SU-DHL-6 (cell line): ENCODE data around the gene AGPAT3.
"Not testable (repeated sequence)": the region's sequence is repeated elsewhere in the genome, so short reads cannot be mapped to it uniquely, and the experiment has no call there.

Experiments used
- H2AFZ ChIP-seq: fragments of 200-600 bp; sonication (generic); 2 replicates; pipeline ENCODE4 v1.6.1; 2014; ENCODE audit warnings: low read depth, mild to moderate bottlenecking, moderate library complexity, mixed read lengths, antibody characterized with exemption, low read length; ENCODE audit not compliant: severe bottlenecking
- H3F3A ChIP-seq: fragments of 200-600 bp; shearing (Covaris generic); 2 replicates; pipeline ENCODE4 v1.6.0; 2016; ENCODE audit warnings: antibody characterized with exemption, mild to moderate bottlenecking; ENCODE audit not compliant: insufficient read depth
- H3K27ac ChIP-seq: fragments of 200-600 bp; sonication (generic); 2 replicates; pipeline ENCODE4 v1.5.1; 2016; ENCODE audit warnings: low read depth, mild to moderate bottlenecking, low read length, moderate library complexity, mixed read lengths
- H3K27me3 ChIP-seq: fragments of 200-600 bp; sonication (generic), shearing (Covaris generic); 2 replicates; pipeline ENCODE4 v1.6.0; 2014; ENCODE audit warnings: mild to moderate bottlenecking, low read length
- H3K36me3 ChIP-seq: fragments of 200-600 bp; sonication (generic); 2 replicates; pipeline ENCODE4 v1.6.1; 2014; ENCODE audit warnings: mild to moderate bottlenecking, low read length, mixed read lengths
- H3K4me2 ChIP-seq: fragments of 300-600, 200-600 bp; shearing (Covaris generic), sonication (generic); 2 replicates; pipeline ENCODE4 v1.6.0; 2014; ENCODE audit warnings: low read length, low read depth, mild to moderate bottlenecking; ENCODE audit not compliant: poor library complexity, severe bottlenecking
- H3K4me3 ChIP-seq: fragments of 200-600 bp; sonication (generic); 2 replicates; pipeline ENCODE4 v1.5.1; 2014; ENCODE audit warnings: antibody characterized with exemption, low read length, mild to moderate bottlenecking, mixed read lengths; ENCODE audit not compliant: insufficient read depth, poor library complexity, severe bottlenecking
- H3K79me2 ChIP-seq: fragments of 200-600 bp; sonication (generic); 2 replicates; pipeline ENCODE4 v1.6.1; 2014; ENCODE audit warnings: mild to moderate bottlenecking, low read length, moderate library complexity; ENCODE audit not compliant: insufficient read depth
- H3K9ac ChIP-seq: fragments of 200-600 bp; sonication (generic); 2 replicates; pipeline ENCODE4 v1.7.0; 2014; ENCODE audit warnings: mild to moderate bottlenecking, low read length
- H3K9me2 ChIP-seq: fragments of 200-600 bp; sonication (generic); replicated peaks from 2 replicates; pipeline ENCODE4 v1.6.1; 2014; ENCODE audit warnings: low read length; ENCODE audit not compliant: insufficient read depth
- H3K9me3 ChIP-seq: fragments of 200-600 bp; sonication (generic); 2 replicates; pipeline ENCODE4 v1.6.1; 2014; ENCODE audit warnings: low read length, mixed read lengths; ENCODE audit not compliant: insufficient read depth
- H4K20me1 ChIP-seq: fragments of 200-600 bp; sonication (generic); 2 replicates; pipeline ENCODE4 v1.6.1; 2014; ENCODE audit warnings: low read depth, mild to moderate bottlenecking, antibody characterized with exemption, low read length, moderate library complexity, mixed read lengths
- CTCF ChIP-seq: fragments of 200-600 bp; sonication (generic); IDR thresholded peaks from one replicate; pipeline ENCODE4 v1.5.1; 2017; ENCODE audit warnings: antibody characterized with exemption, mild to moderate bottlenecking, low read length, moderate library complexity; ENCODE audit not compliant: insufficient read depth, poor library complexity, severe bottlenecking
- EZH2phosphoT487 ChIP-seq: fragments of 200-600 bp; sonication (generic), shearing (Covaris generic); conservative IDR thresholded peaks from 2 replicates; pipeline ENCODE4 v1.6.1; 2018; ENCODE audit warnings: mild to moderate bottlenecking, antibody characterized with exemption, low read length, moderate library complexity, mixed read lengths

The AGPAT3 gene

GRCh38 chr21:43840259-43840658 lies 24.8 kb upstream of the AGPAT3 start:
- H3K36me3 ChIP-seq: no peaks in the 10 kb centered on the region
- no peaks in the 10 kb centered on the region for H3K9me3 ChIP-seq
- no peak overlapping the region for H3K27ac ChIP-seq
- no peaks in the 10 kb centered on the region for H3K27me3 ChIP-seq
- no peaks in the 10 kb centered on the region for H3K9me2 ChIP-seq
- H3K79me2 ChIP-seq: no peaks in the 10 kb centered on the region
- no peak overlapping the region for H2AFZ ChIP-seq
- H3K4me2 ChIP-seq: no peak overlapping the region
- no peaks in the 10 kb centered on the region for H3F3A ChIP-seq
- H4K20me1 ChIP-seq: no peaks in the 10 kb centered on the region
- no peak overlapping the region for H3K4me3 ChIP-seq
- TF ChIP-seq EZH2phosphoT487: no peak
- TF ChIP-seq CTCF: no peak
- H3K9ac ChIP-seq: no peak overlapping the region

- H3K27ac ChIP-seq: no peak overlapping the region
- H2AFZ ChIP-seq: no peak overlapping the region
- H3K79me2 ChIP-seq: no peaks in the 10 kb centered on the region
- H3K9ac ChIP-seq: no peak overlapping the region
- no peaks in the 10 kb centered on the region for H3K36me3 ChIP-seq
- H3K9me3 ChIP-seq: no peaks in the 10 kb centered on the region
- H3K4me3 ChIP-seq: no peak overlapping the region
- TF ChIP-seq CTCF: no peak
- no peak for TF ChIP-seq EZH2phosphoT487
- no peaks in the 10 kb centered on the region for H3K27me3 ChIP-seq
- peak overlapping the region; percentile 14 for H3K4me2 ChIP-seq
- no peaks in the 10 kb centered on the region for H3F3A ChIP-seq
- no peaks in the 10 kb centered on the region for H3K9me2 ChIP-seq
- H4K20me1 ChIP-seq: no peaks in the 10 kb centered on the region
These were observed 22.3 kb upstream of the AGPAT3 start for GRCh38 chr21:43842742-43843141.

GRCh38 chr21:43844906-43845305 lies 20.1 kb upstream of the AGPAT3 start:
- not testable (repeated sequence) for H3K4me2 ChIP-seq, H3K79me2 ChIP-seq, H3K9ac ChIP-seq, H3K36me3 ChIP-seq, H3K27me3 ChIP-seq, H4K20me1 ChIP-seq, H3K4me3 ChIP-seq, H3K27ac ChIP-seq, H3K9me3 ChIP-seq, H2AFZ ChIP-seq, H3K9me2 ChIP-seq, H3F3A ChIP-seq

- TF ChIP-seq CTCF: no peak
- TF ChIP-seq EZH2phosphoT487: no peak
- no peak overlapping the region for H2AFZ ChIP-seq
- H3K4me2 ChIP-seq: no peak overlapping the region
- no peak overlapping the region for H3K9ac ChIP-seq
- no peaks in the 10 kb centered on the region for H3K9me2 ChIP-seq
- H3K27me3 ChIP-seq: peaks cover 3% of the 10 kb centered on the region; the same call in 1 of the 2 replicates
- H3K27ac ChIP-seq: no peak overlapping the region
- H3K36me3 ChIP-seq: no peaks in the 10 kb centered on the region
- no peaks in the 10 kb centered on the region for H4K20me1 ChIP-seq
- no peaks in the 10 kb centered on the region for H3K9me3 ChIP-seq
- H3K79me2 ChIP-seq: no peaks in the 10 kb centered on the region
- H3F3A ChIP-seq: no peaks in the 10 kb centered on the region
- no peak overlapping the region for H3K4me3 ChIP-seq
These were observed 19.6 kb upstream of the AGPAT3 start for GRCh38 chr21:43845386-43845785.
